Measurements from ENCODE around the gene NOPCHAP1. TPM values are rescaled to one million over a fixed set of nuclear protein-coding genes. Genes with fewer than 3 reads are reported as not detected.

The NOPCHAP1 gene
- total RNA-seq, 6 donors from 2014 or later = 2.1 to 13.0 (median 7.6) TPM

DNA sequence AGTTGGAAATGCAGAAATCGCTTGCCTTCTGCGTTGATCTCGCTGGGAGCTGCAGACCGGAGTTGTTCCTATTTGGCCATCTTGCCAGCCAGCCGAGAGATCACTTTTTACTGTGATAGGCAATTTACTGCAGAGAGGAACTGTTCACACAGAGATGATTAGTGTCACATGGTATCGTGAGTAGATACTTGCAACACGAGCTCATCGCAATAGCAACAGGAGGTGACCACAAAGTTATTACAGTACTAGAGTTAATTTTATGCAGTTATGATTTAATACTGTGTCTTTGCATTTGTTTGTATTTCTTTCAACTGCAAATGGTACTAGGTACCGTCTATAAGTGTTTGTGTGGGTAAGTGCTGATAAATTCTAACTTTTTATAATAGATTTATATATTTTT, 27.8 kb downstream of the NOPCHAP1 start:
- no peaks in the 10 kb centered on the region for H3K27me3 ChIP-seq
- no peaks in the 10 kb centered on the region for H3K4me1 ChIP-seq
- ATAC-seq (ENCODE audit: low FRiP score in 2 of 2) = no peak
- DNase-seq = no peak
- H3K27ac ChIP-seq = no peak overlapping the region
- WGBS, 2 donors = 87% methylated on average over 9 of the region's 9 CpGs
- no peak overlapping the region for H3K4me3 ChIP-seq
- TF ChIP-seq EP300 (IDR thresholded peaks at IDR 0.05) = no peak
- TF ChIP-seq POLR2AphosphoS5 (IDR thresholded peaks at IDR 0.05) = no peak
- no peak for TF ChIP-seq POLR2A (IDR thresholded peaks at IDR 0.05)
- TF ChIP-seq, protein P1, sequence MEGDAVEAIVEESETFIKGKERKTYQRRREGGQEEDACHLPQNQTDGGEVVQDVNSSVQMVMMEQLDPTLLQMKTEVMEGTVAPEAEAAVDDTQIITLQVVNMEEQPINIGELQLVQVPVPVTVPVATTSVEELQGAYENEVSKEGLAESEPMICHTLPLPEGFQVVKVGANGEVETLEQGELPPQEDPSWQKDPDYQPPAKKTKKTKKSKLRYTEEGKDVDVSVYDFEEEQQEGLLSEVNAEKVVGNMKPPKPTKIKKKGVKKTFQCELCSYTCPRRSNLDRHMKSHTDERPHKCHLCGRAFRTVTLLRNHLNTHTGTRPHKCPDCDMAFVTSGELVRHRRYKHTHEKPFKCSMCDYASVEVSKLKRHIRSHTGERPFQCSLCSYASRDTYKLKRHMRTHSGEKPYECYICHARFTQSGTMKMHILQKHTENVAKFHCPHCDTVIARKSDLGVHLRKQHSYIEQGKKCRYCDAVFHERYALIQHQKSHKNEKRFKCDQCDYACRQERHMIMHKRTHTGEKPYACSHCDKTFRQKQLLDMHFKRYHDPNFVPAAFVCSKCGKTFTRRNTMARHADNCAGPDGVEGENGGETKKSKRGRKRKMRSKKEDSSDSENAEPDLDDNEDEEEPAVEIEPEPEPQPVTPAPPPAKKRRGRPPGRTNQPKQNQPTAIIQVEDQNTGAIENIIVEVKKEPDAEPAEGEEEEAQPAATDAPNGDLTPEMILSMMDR (IDR thresholded peaks at IDR 0.05) = no peak
- no peaks in the 10 kb centered on the region for H3K9me3 ChIP-seq
- H3K36me3 ChIP-seq = peaks cover 0 to 31% (median 2%) of the 10 kb centered on the region in 4 donors

DNA sequence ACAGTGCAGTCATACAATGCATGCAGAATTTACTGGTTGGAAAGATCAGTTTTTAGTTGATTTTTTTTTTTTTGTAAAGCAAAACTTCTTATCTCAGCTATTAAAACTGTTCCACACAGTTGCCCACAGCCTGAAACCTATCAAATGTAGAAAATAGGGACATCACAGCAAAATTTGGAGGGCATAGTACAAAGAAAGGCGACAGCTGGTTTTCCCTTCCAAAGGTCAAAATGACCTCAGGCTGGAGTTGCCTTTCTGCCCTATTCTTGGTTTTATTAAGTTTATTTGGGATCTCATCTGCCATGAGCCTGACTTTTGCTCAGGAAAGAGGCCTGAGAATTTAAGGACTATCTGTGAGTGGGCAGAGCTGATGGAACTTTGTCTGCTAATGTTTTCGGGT, 28.5 kb downstream of the NOPCHAP1 start:
- no peaks in the 10 kb centered on the region for H3K27me3 ChIP-seq
- peaks cover 0 to 31% (median 2%) of the 10 kb centered on the region in 4 donors for H3K36me3 ChIP-seq
- WGBS, 2 donors = 84 to 89% methylated on average over 2 of the region's 2 CpGs
- H3K4me1 ChIP-seq = no peaks in the 10 kb centered on the region
- no peak for ATAC-seq (ENCODE audit: low FRiP score in 2 of 2)
- TF ChIP-seq POLR2AphosphoS5 (IDR thresholded peaks at IDR 0.05) = no peak
- no peak overlapping the region for H3K4me3 ChIP-seq
- no peak for DNase-seq
- no peak overlapping the region for H3K27ac ChIP-seq
- no peaks in the 10 kb centered on the region for H3K9me3 ChIP-seq

DNA sequence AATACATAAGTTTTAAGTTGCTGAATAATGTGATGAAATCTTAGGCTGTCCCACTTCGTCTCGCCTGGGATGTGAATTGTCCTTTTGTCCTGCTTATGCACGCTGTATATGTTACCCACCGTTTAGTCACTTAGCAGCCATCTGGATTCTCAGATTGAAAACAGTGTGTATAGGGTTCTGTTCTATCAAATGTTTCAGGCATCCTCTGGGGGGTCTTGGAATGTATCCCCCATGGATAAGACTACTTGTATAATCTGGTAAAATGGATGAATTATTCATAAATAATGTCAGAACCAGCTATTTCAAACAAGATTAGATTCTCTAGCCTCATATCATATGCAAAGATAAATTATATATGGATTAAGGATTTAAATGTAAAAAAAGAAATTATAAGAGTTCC, 29.4 kb downstream of the NOPCHAP1 start:
- peaks cover 0 to 2% (median under 1%) of the 10 kb centered on the region in 4 donors for H3K4me1 ChIP-seq
- 94 to 97% methylated on average over 4 of the region's 4 CpGs for WGBS, 2 donors
- H3K9me3 ChIP-seq = no peaks in the 10 kb centered on the region
- no peak for ATAC-seq (ENCODE audit: low FRiP score in 2 of 2)
- H3K36me3 ChIP-seq = peaks cover 0 to 30% (median 2%) of the 10 kb centered on the region in 4 donors
- no peaks in the 10 kb centered on the region for H3K27me3 ChIP-seq
- DNase-seq = no peak
- no peak for TF ChIP-seq EP300 (IDR thresholded peaks at IDR 0.05)
- no peak for TF ChIP-seq POLR2AphosphoS5 (IDR thresholded peaks at IDR 0.05)
- TF ChIP-seq, protein P1 (IDR thresholded peaks at IDR 0.05) = no peak
- no peak for TF ChIP-seq POLR2A (IDR thresholded peaks at IDR 0.05)
- H3K27ac ChIP-seq = no peak overlapping the region
- H3K4me3 ChIP-seq = no peak overlapping the region

DNA sequence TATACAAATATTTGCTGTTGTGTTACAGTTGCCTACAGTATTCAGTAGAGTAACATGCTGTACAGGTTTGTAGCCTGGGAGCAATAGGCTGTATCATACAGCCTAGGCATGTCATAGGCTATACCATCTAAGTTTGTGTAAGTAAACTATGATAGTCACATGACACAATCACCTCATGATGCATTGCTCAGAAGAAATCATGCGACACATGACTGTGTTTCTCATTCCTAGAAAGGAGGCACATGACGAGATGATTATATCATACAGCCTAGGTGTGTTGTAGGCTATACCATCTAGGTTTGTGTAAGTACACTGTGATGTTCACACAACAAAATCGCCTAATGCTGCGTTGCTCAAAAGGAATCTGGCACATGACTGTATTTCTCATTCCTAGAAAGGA, 31.9 kb downstream of the NOPCHAP1 start:
- no peak overlapping the region for H3K27ac ChIP-seq
- WGBS, 2 donors = 86 to 93% methylated on average over 4 of the region's 4 CpGs
- H3K36me3 ChIP-seq = peaks cover 0 to 15% (median 2%) of the 10 kb centered on the region in 4 donors
- ATAC-seq (ENCODE audit: low FRiP score in 2 of 2) = no peak
- no peaks in the 10 kb centered on the region for H3K27me3 ChIP-seq
- H3K9me3 ChIP-seq = no peaks in the 10 kb centered on the region
- H3K4me1 ChIP-seq = peaks cover 0 to 12% (median 3%) of the 10 kb centered on the region in 4 donors
- no peak overlapping the region for H3K4me3 ChIP-seq
- no peak for DNase-seq
- TF ChIP-seq, protein P1 (IDR thresholded peaks at IDR 0.05) = no peak
- TF ChIP-seq EP300 (IDR thresholded peaks at IDR 0.05) = no peak
- TF ChIP-seq POLR2A (IDR thresholded peaks at IDR 0.05) = no peak
- no peak for TF ChIP-seq POLR2AphosphoS5 (IDR thresholded peaks at IDR 0.05)

DNA sequence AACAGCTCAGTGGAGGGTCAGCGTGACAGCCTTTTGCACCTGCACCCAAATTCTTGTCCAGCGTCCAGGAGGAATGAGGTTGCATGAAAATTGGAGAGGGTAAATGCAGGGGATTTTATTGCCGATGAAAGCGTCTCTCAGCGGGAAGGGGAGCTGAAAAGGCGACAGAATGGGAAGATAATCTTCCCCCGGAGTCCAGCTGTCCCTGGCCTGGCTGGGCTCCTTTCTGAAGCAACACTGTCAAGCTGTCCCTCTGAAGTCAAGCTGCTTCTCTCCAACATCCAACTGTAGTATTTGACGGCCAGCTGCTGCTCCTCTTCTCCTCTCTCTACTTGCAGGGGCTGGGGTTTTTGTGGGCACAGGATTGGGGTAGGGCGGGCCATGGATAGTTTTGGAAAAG, 32.7 kb downstream of the NOPCHAP1 start:
- ATAC-seq (ENCODE audit: low FRiP score in 2 of 2) = no peak
- no peak overlapping the region for H3K4me3 ChIP-seq
- no peak for DNase-seq
- peaks cover 0 to 11% (median under 1%) of the 10 kb centered on the region in 4 donors for H3K36me3 ChIP-seq
- no peaks in the 10 kb centered on the region for H3K27me3 ChIP-seq
- no peak for TF ChIP-seq EP300 (IDR thresholded peaks at IDR 0.05)
- no peak for TF ChIP-seq POLR2A (IDR thresholded peaks at IDR 0.05)
- H3K4me1 ChIP-seq = peaks cover 0 to 12% (median 3%) of the 10 kb centered on the region in 4 donors
- no peaks in the 10 kb centered on the region for H3K9me3 ChIP-seq
- 84 to 86% methylated on average over 8 to 9 of the region's 9 CpGs for WGBS, 2 donors
- no peak overlapping the region for H3K27ac ChIP-seq

DNA sequence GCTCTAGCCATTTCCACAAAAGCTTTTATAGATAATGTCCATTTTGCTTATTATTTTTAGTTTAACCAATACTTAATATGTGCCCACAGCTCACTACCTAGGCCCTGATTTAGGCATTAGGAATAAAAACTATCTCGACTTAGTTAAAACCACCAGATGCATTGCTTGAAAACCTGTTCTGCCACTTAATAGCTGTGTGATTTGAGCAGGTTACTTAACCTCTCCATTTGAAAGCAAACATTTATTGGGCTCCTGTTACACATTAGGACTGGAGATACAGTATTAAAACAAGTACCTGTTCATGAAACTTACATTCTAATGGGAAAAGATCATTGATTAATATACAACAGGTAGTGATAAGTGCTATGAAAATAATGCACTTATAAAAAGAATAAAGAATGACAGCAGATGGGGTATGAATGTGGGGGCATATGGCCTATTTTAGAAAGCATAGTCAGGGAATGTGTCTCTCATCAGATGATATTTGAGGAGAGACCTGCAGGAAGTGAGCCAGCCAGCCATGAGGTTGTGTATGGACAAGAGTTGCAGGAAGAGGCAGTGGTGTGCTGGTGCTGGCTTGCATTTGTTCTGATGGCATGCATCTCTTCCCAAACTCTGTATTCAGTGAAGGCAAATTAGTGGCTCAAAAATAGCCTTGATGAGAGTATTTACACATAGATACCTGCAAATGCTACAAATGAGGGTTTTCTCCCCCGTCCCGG, 34.3 kb downstream of the NOPCHAP1 start:
- peaks cover 0 to 6% (median 0%) of the 10 kb centered on the region in 4 donors for H3K36me3 ChIP-seq
- TF ChIP-seq, protein P1 (IDR thresholded peaks at IDR 0.05) = no peak
- TF ChIP-seq POLR2A (IDR thresholded peaks at IDR 0.05) (no peak), POLR2AphosphoS5 (IDR thresholded peaks at IDR 0.05) (no peak), EP300 (IDR thresholded peaks at IDR 0.05) (no peak)
- no peak overlapping the region for H3K4me3 ChIP-seq
- ATAC-seq (ENCODE audit: low FRiP score in 2 of 2) (peak in 1 of 2 donors; percentile 37), DNase-seq (no peak)
- no peaks in the 10 kb centered on the region for H3K9me3 ChIP-seq
- 63 to 78% methylated on average over 3 of the region's 3 CpGs for WGBS, 2 donors
- no peaks in the 10 kb centered on the region for H3K27me3 ChIP-seq
- peaks cover 0 to 14% (median 3%) of the 10 kb centered on the region in 4 donors for H3K4me1 ChIP-seq
- peak overlapping the region in 1 of 4 donors; percentile 11 for H3K27ac ChIP-seq

Measured in upper lobe of left lung (tissue), 6 donors.